Activated CD8-positive, alpha-beta memory T cell treated with anti-CD3 and anti-CD28 coated beads for 36 hours (primary cell): ENCODE measurements around the gene QPRT. TPM values are rescaled to one million over a fixed set of nuclear protein-coding genes. Genes with fewer than 3 reads are reported as not detected.
"Not testable (repeated sequence)": the region's sequence is repeated elsewhere in the genome, so short reads cannot be mapped to it uniquely, and the experiment has no call there.

Source experiments
- CTCF ChIA-PET: fragments of 350-600 bp; sonication (Branson Sonifier 250); formaldehyde crosslinking; loops from one replicate; lab custom pipeline; 2021; ENCODE audit warnings: antibody characterized with exemption; lab: Charles Lee
- POLR2A ChIA-PET: fragments of 350-600 bp; sonication (Branson Sonifier 250); formaldehyde crosslinking; loops from one replicate; lab custom pipeline; 2021; ENCODE audit warnings: antibody characterized with exemption; lab: Charles Lee
- total RNA-seq, 2 experiments: library from RNA; stranded (reverse); gene quantifications; one replicate each; pipeline ENCODE4 v1.2.3, GENCODE V29; 2021

QPRT gene
- total RNA-seq, 2 experiments from 2014 or later = 3.6 to 4.2 TPM

GRCh38 chr16:29683543-29684090, 4.6 kb downstream of the QPRT start:
- POLR2A ChIA-PET = no interaction called here
- CTCF ChIA-PET = interaction anchor here (0.7 to 0.8 kb wide), 2 partner anchors 8 to 94 kb away, joined by 3 read pairs; partner anchors contain the start of gene ZG16

- ChIA-PET POLR2A (interaction anchor here (0.6 kb wide), 1 partner anchor 230 kb away, joined by 12 read pairs; no protein-coding TSS in a partner anchor), CTCF (interaction anchor here (0.6 kb wide), 1 partner anchor 276 kb away, joined by 3 read pairs; no protein-coding TSS in a partner anchor)
Measured at GRCh38 chr16:29684679-29685078, 5.7 kb downstream of the QPRT start.

GRCh38 chr16:29686740-29687332, 7.9 kb downstream of the QPRT start:
- CTCF ChIA-PET = interaction anchor here (2.4 kb wide), 1 partner anchor 13 kb away, joined by 9 read pairs; no protein-coding TSS in a partner anchor
- POLR2A ChIA-PET = no interaction called here

GRCh38 chr16:29687755-29688154, 8.8 kb downstream of the QPRT start:
- ChIA-PET POLR2A (no interaction called here), CTCF (interaction anchor here (1.0 to 2.4 kb wide), 2 partner anchors 12 to 160 kb away, joined by 3 to 9 read pairs; no protein-coding TSS in a partner anchor)

- ChIA-PET CTCF (interaction anchor here (0.6 to 2.4 kb wide), 4 partner anchors 12 to 160 kb away, joined by 3 to 9 read pairs (median 4); no protein-coding TSS in a partner anchor), POLR2A (no interaction called here)
Measured at GRCh38 chr16:29688172-29688571, 9.2 kb downstream of the QPRT start.

- POLR2A ChIA-PET, CTCF ChIA-PET: not testable (repeated sequence)
Measured at GRCh38 chr16:29689490-29690351, 10.7 kb downstream of the QPRT start.

GRCh38 chr16:29692606-29693005, 13.6 kb downstream of the QPRT start:
- CTCF ChIA-PET = interaction anchor here (0.6 to 2.0 kb wide), 7 partner anchors 8 to 313 kb away, joined by 3 to 19 read pairs (median 3); partner anchors contain the start of genes KIF22 and PAGR1
- POLR2A ChIA-PET = interaction anchor here (0.7 kb wide), 1 partner anchor 13 kb away, joined by 4 read pairs; the partner anchor contains the start of gene QPRT

- ChIA-PET POLR2A (interaction anchor here (0.6 kb wide), 1 partner anchor 98 kb away, joined by 5 read pairs; no protein-coding TSS in a partner anchor), CTCF (interaction anchor here (0.9 to 1.0 kb wide), 2 partner anchors 26 to 153 kb away, joined by 3 to 5 read pairs; no protein-coding TSS in a partner anchor)
Measured at GRCh38 chr16:29694384-29695195, 15.6 kb downstream of the QPRT start.

- POLR2A ChIA-PET = not testable (repeated sequence)
- CTCF ChIA-PET = interaction anchor here (0.9 to 1.0 kb wide), 3 partner anchors 14 to 152 kb away, joined by 3 to 5 read pairs (median 3); no protein-coding TSS in a partner anchor
Measured at GRCh38 chr16:29695675-29696074, 16.7 kb downstream of the QPRT start.

GRCh38 chr16:29696881-29697331, 17.9 kb downstream of the QPRT start:
- POLR2A ChIA-PET = no interaction called here
- CTCF ChIA-PET = interaction anchor here (0.6 to 1.0 kb wide), 2 partner anchors 15 to 316 kb away, joined by 3 read pairs; no protein-coding TSS in a partner anchor

- CTCF ChIA-PET = interaction anchor here (0.6 kb wide), 1 partner anchor 315 kb away, joined by 3 read pairs; no protein-coding TSS in a partner anchor
Measured at GRCh38 chr16:29697391-29697790, 18.4 kb downstream of the QPRT start.

GRCh38 chr16:29698042-29698441, 19.1 kb downstream of the QPRT start:
- POLR2A ChIA-PET = no interaction called here
- CTCF ChIA-PET = interaction anchor here (0.5 to 3.7 kb wide), 3 partner anchors 20 to 334 kb away, joined by 3 to 37 read pairs (median 13); no protein-coding TSS in a partner anchor

More at GRCh38 chr16:29697391-29697790, 18.4 kb downstream of the QPRT start:
- POLR2A ChIA-PET = no interaction called here

- ChIA-PET POLR2A (no interaction called here), CTCF (interaction anchor here (0.5 to 3.7 kb wide), 9 partner anchors 12 to 334 kb away, joined by 3 to 37 read pairs (median 9); partner anchors contain the start of genes PAGR1 and QPRT)
Measured at GRCh38 chr16:29698484-29699323, 19.7 kb downstream of the QPRT start.

- CTCF ChIA-PET = interaction anchor here (0.8 to 3.7 kb wide), 27 partner anchors 8 to 333 kb away, joined by 3 to 37 read pairs (median 5); partner anchors contain the start of genes KIF22, MVP, PAGR1 and PRRT2
- POLR2A ChIA-PET = interaction anchor here (0.6 to 2.4 kb wide), 4 partner anchors 90 to 333 kb away, joined by 3 to 12 read pairs (median 6); partner anchors contain the start of genes KIF22 and PAGR1
Measured at GRCh38 chr16:29699324-29700219, 20.6 kb downstream of the QPRT start.

GRCh38 chr16:29700253-29700987, 21.4 kb downstream of the QPRT start:
- ChIA-PET POLR2A (interaction anchor here (0.6 to 2.4 kb wide), 6 partner anchors 90 to 332 kb away, joined by 3 to 12 read pairs (median 5); partner anchors contain the start of genes KIF22 and PAGR1), CTCF (interaction anchor here (0.7 to 3.7 kb wide), 33 partner anchors 9 to 363 kb away, joined by 3 to 37 read pairs (median 4); partner anchors contain the start of genes KIF22, MVP, PAGR1 and PRRT2)
